HG02610 (cell line): ENCODE data around the gene NTPCR.
A peak's percentile ranks its signal among the peaks of the same experiment; 100 is the strongest.
"Not testable (repeated sequence)": the region's sequence is repeated elsewhere in the genome, so short reads cannot be mapped to it uniquely, and the experiment has no call there.

Source experiments
- ATAC-seq: cut with Tn5 transposase; IDR thresholded peaks from one replicate; pipeline ENCODE4 v1.9.1; 2021; ENCODE audit warnings: mild to moderate bottlenecking, moderate library complexity; ENCODE audit not compliant: unreplicated experiment

Gene NTPCR

GRCh38 chr1:232925421-232926220, 24.8 kb upstream of the NTPCR start:
- ATAC-seq: no peak

- not testable (repeated sequence) for ATAC-seq
These were observed 23.2 kb upstream of the NTPCR start for GRCh38 chr1:232927166-232927565.

- ATAC-seq: no peak
These were observed 22.4 kb upstream of the NTPCR start for GRCh38 chr1:232927830-232928505.

- no peak for ATAC-seq
These were observed 17.7 kb upstream of the NTPCR start for GRCh38 chr1:232932486-232933425.

GRCh38 chr1:232936941-232937340, 13.5 kb upstream of the NTPCR start:
- ATAC-seq: no peak

GRCh38 chr1:232937741-232938375, 12.6 kb upstream of the NTPCR start:
- ATAC-seq: no peak

GRCh38 chr1:232938926-232939325, 11.5 kb upstream of the NTPCR start:
- ATAC-seq: no peak

GRCh38 chr1:232939748-232940147, 10.7 kb upstream of the NTPCR start:
- ATAC-seq: no peak

- ATAC-seq: no peak
These were observed 10.1 kb upstream of the NTPCR start for GRCh38 chr1:232940262-232940661.

GRCh38 chr1:232942413-232943294, 7.8 kb upstream of the NTPCR start:
- no peak for ATAC-seq

GRCh38 chr1:232943679-232944252, 6.6 kb upstream of the NTPCR start:
- ATAC-seq: no peak

GRCh38 chr1:232944347-232944746, 6.1 kb upstream of the NTPCR start:
- no peak for ATAC-seq

GRCh38 chr1:232949636-232950196, 695 bp upstream of the NTPCR start:
- no peak for ATAC-seq

GRCh38 chr1:232951180-232951579, 769 bp downstream of the NTPCR start:
- ATAC-seq: no peak

- no peak for ATAC-seq
These were observed 1.2 kb downstream of the NTPCR start for GRCh38 chr1:232951605-232952004.

- ATAC-seq: peak; percentile 67
These were observed 2.4 kb downstream of the NTPCR start for GRCh38 chr1:232952514-232953499.

- no peak for ATAC-seq
These were observed 4.4 kb downstream of the NTPCR start for GRCh38 chr1:232954594-232955365.
